ENCODE measurements around the gene MSANTD2.

- TF ChIP-seq SMC3 (IDR thresholded peaks at IDR 0.05; ENCODE audit: low read depth, low read length) (no peak), POLR2A (IDR thresholded peaks at IDR 0.05; ENCODE audit: low read depth, low read length) (no peak), BHLHE40 (IDR thresholded peaks at IDR 0.05; ENCODE audit: low read depth, low read length) (no peak), RAD21 (IDR thresholded peaks at IDR 0.05; ENCODE audit: low read length) (no peak), MAZ (IDR thresholded peaks at IDR 0.05; ENCODE audit: borderline replicate concordance, low read depth, low read length) (no peak)
- TF ChIP-seq, protein P1, sequence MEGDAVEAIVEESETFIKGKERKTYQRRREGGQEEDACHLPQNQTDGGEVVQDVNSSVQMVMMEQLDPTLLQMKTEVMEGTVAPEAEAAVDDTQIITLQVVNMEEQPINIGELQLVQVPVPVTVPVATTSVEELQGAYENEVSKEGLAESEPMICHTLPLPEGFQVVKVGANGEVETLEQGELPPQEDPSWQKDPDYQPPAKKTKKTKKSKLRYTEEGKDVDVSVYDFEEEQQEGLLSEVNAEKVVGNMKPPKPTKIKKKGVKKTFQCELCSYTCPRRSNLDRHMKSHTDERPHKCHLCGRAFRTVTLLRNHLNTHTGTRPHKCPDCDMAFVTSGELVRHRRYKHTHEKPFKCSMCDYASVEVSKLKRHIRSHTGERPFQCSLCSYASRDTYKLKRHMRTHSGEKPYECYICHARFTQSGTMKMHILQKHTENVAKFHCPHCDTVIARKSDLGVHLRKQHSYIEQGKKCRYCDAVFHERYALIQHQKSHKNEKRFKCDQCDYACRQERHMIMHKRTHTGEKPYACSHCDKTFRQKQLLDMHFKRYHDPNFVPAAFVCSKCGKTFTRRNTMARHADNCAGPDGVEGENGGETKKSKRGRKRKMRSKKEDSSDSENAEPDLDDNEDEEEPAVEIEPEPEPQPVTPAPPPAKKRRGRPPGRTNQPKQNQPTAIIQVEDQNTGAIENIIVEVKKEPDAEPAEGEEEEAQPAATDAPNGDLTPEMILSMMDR (conservative IDR thresholded peaks at IDR 0.05; ENCODE audit: low read depth, low read length): no peak
- TF ChIP-seq, protein P2, sequence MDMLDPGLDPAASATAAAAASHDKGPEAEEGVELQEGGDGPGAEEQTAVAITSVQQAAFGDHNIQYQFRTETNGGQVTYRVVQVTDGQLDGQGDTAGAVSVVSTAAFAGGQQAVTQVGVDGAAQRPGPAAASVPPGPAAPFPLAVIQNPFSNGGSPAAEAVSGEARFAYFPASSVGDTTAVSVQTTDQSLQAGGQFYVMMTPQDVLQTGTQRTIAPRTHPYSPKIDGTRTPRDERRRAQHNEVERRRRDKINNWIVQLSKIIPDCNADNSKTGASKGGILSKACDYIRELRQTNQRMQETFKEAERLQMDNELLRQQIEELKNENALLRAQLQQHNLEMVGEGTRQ (IDR thresholded peaks at IDR 0.05; ENCODE audit: low read depth, low read length): no peak
These were observed 48.3 kb downstream of the MSANTD2 start, which contains the start of gene VSIG2 for GRCh38 chr11:124751741-124752470.
